CD4-positive, alpha-beta memory T cell (primary cell): ENCODE measurements around the gene VSTM2A. TPM values are rescaled to one million over a fixed set of nuclear protein-coding genes. Genes with fewer than 3 reads are reported as not detected.

Experiments
- CTCF ChIA-PET: fragments of 350-600 bp; sonication (Branson Sonifier 250); formaldehyde crosslinking; loops from one replicate; lab custom pipeline; 2021; ENCODE audit warnings: inconsistent platforms; ENCODE audit not compliant: partially characterized antibody; lab: Charles Lee
- POLR2A ChIA-PET: fragments of 350-600 bp; sonication (Branson Sonifier 250); formaldehyde crosslinking; loops from one replicate; lab custom pipeline; 2021; ENCODE audit not compliant: partially characterized antibody; lab: Charles Lee
- DNase-seq, 5 donors: peaks; one replicate each; pipeline versions ENCODE4 v3.0.0 to v3.0.0-alpha.2; 2020 to 2022; ENCODE audit warnings: mixed read lengths in 1 of 5
- H3K27ac ChIP-seq: one replicate; pipeline ENCODE4 v1.7.0; 2013; ENCODE audit warnings: low read depth, low read length
- H3K27me3 ChIP-seq: 2 replicates; pipeline ENCODE4 v1.7.0; 2013; ENCODE audit warnings: mild to moderate bottlenecking, low read length, moderate library complexity; ENCODE audit not compliant: insufficient read depth
- H3K36me3 ChIP-seq: 2 replicates; pipeline ENCODE4 v1.7.0; 2013; ENCODE audit warnings: mild to moderate bottlenecking, low read length, moderate library complexity; ENCODE audit not compliant: insufficient read depth
- H3K4me1 ChIP-seq: 2 replicates; pipeline ENCODE4 v1.7.0; 2013; ENCODE audit warnings: mild to moderate bottlenecking, low read length, moderate library complexity; ENCODE audit not compliant: insufficient read depth
- H3K4me3 ChIP-seq, 2 donors: one replicate each; pipeline ENCODE4 v1.7.0; 2013; ENCODE audit warnings: low read length in 2 of 2, mild to moderate bottlenecking in 1 of 2
- H3K9me3 ChIP-seq, 2 donors: one replicate each; pipeline ENCODE4 v1.7.0; 2013; ENCODE audit warnings: low read length in 2 of 2, control low read depth in 1 of 2; ENCODE audit not compliant: control insufficient read depth in 1 of 2
- H3K27ac Mint-ChIP-seq, 7 donors: one replicate each; pipeline ENCODE4 v1.8.0; 2020 to 2021; ENCODE audit warnings: mixed read lengths in 7 of 7, mild to moderate bottlenecking in 6 of 7, inconsistent platforms in 3 of 7, moderate library complexity in 3 of 7
- H3K27me3 Mint-ChIP-seq, 2 donors: one replicate each; pipeline ENCODE4 v1.8.0; 2020 to 2021; ENCODE audit warnings: mixed read lengths in 2 of 2
- H3K36me3 Mint-ChIP-seq, 2 donors: one replicate each; pipeline ENCODE4 v1.8.0; 2020 to 2021; ENCODE audit warnings: mixed read lengths in 2 of 2, inconsistent platforms in 1 of 2, mild to moderate bottlenecking in 1 of 2
- H3K4me1 Mint-ChIP-seq, 4 donors: one replicate each; pipeline ENCODE4 v1.8.0; 2020 to 2021; ENCODE audit warnings: mixed read lengths in 4 of 4, mild to moderate bottlenecking in 1 of 4
- H3K4me3 Mint-ChIP-seq, 8 donors: one replicate each; pipeline ENCODE4 v1.8.0; 2020 to 2021; ENCODE audit warnings: mixed read lengths in 8 of 8, mild to moderate bottlenecking in 7 of 8, moderate library complexity in 6 of 8, inconsistent platforms in 3 of 8
- H3K9me3 Mint-ChIP-seq, 8 donors: one replicate each; pipeline ENCODE4 v1.8.0; 2020 to 2021; ENCODE audit warnings: mixed read lengths in 8 of 8, mild to moderate bottlenecking in 5 of 8, inconsistent platforms in 3 of 8, moderate library complexity in 1 of 8
- intact Hi-C: fragments of 100-400 bp; cut with micrococcal nuclease; formaldehyde crosslinking; loops from one replicate; pipeline ENCODE4 v1.15.1; 2023
- polyA plus RNA-seq, 2 donors: library from polyadenylated mRNA; unstranded; fragments of 300-500 nt; fragmentation: Illumina TruSeq; gene quantifications; one replicate each; pipeline ENCODE4 v1.2.3, GENCODE V29; 2021
- total RNA-seq, 2 experiments: library from RNA; stranded (reverse); gene quantifications; one replicate each; pipeline ENCODE4 v1.2.3, GENCODE V29; 2021

VSTM2A gene
- total and polyA plus RNA-seq, 4 experiments from 2014 or later, result not detected

- Mint-ChIP-seq H3K36me3 (no peaks in the 10 kb centered on the region), H3K9me3 (peaks cover 0 to 8% (median 3%) of the 10 kb centered on the region in 8 donors), H3K27ac (no peak overlapping the region), H3K4me1 (no peaks in the 10 kb centered on the region), H3K4me3 (no peak overlapping the region), H3K27me3 (no peaks in the 10 kb centered on the region)
- H3K4me3 ChIP-seq, result no peak overlapping the region
- CTCF ChIA-PET, result no interaction called here
- H3K4me1 ChIP-seq, result no peaks in the 10 kb centered on the region
- intact Hi-C loops, result no loop called here
- H3K27ac ChIP-seq, result no peak overlapping the region
- DNase-seq, result no peak
- no peaks in the 10 kb centered on the region for H3K36me3 ChIP-seq
- POLR2A ChIA-PET, result no interaction called here
- no peaks in the 10 kb centered on the region for H3K9me3 ChIP-seq
- no peaks in the 10 kb centered on the region for H3K27me3 ChIP-seq
Measured at GRCh38 chr7:54560723-54561122, 18.5 kb downstream of the VSTM2A start.

- H3K9me3 ChIP-seq, result no peaks in the 10 kb centered on the region
- H3K4me1 Mint-ChIP-seq, result no peaks in the 10 kb centered on the region
- intact Hi-C loops, result no loop called here
- H3K27ac ChIP-seq, result no peak overlapping the region
- ChIA-PET POLR2A (no interaction called here), CTCF (no interaction called here)
- no peak for DNase-seq
- H3K9me3 Mint-ChIP-seq, result peaks cover 0 to 4% (median 1%) of the 10 kb centered on the region in 8 donors
- no peaks in the 10 kb centered on the region for H3K36me3 Mint-ChIP-seq
- H3K27me3 Mint-ChIP-seq, result no peaks in the 10 kb centered on the region
- no peaks in the 10 kb centered on the region for H3K27me3 ChIP-seq
- no peak overlapping the region for H3K4me3 Mint-ChIP-seq
- no peak overlapping the region for H3K27ac Mint-ChIP-seq
- H3K4me1 ChIP-seq, result no peaks in the 10 kb centered on the region
- no peak overlapping the region for H3K4me3 ChIP-seq
- H3K36me3 ChIP-seq, result no peaks in the 10 kb centered on the region
Measured at GRCh38 chr7:54563329-54563916, 21.2 kb downstream of the VSTM2A start.

GRCh38 chr7:54565432-54565831 is 23.3 kb downstream of the VSTM2A start:
- Histone ChIP-seq H3K36me3 (no peaks in the 10 kb centered on the region), H3K4me3 (no peak overlapping the region), H3K4me1 (no peaks in the 10 kb centered on the region), H3K27me3 (no peaks in the 10 kb centered on the region), H3K27ac (no peak overlapping the region), H3K9me3 (no peaks in the 10 kb centered on the region)
- Mint-ChIP-seq H3K27ac (no peak overlapping the region), H3K36me3 (no peaks in the 10 kb centered on the region), H3K4me3 (no peak overlapping the region), H3K27me3 (no peaks in the 10 kb centered on the region), H3K9me3 (peaks cover 0 to 13% (median 1%) of the 10 kb centered on the region in 8 donors), H3K4me1 (no peaks in the 10 kb centered on the region)
- intact Hi-C loops, result no loop called here
- POLR2A ChIA-PET, result no interaction called here
- CTCF ChIA-PET, result no interaction called here
- no peak for DNase-seq

- Mint-ChIP-seq H3K27me3 (no peaks in the 10 kb centered on the region), H3K27ac (no peak overlapping the region), H3K36me3 (no peaks in the 10 kb centered on the region), H3K9me3 (peaks cover 0 to 11% (median 0%) of the 10 kb centered on the region in 8 donors), H3K4me3 (no peak overlapping the region), H3K4me1 (no peaks in the 10 kb centered on the region)
- DNase-seq, result no peak
- no peaks in the 10 kb centered on the region for H3K4me1 ChIP-seq
- ChIA-PET CTCF (no interaction called here), POLR2A (no interaction called here)
- H3K36me3 ChIP-seq, result no peaks in the 10 kb centered on the region
- no peak overlapping the region for H3K4me3 ChIP-seq
- H3K27ac ChIP-seq, result no peak overlapping the region
- intact Hi-C loops, result no loop called here
- no peaks in the 10 kb centered on the region for H3K27me3 ChIP-seq
- H3K9me3 ChIP-seq, result no peaks in the 10 kb centered on the region
Measured at GRCh38 chr7:54581511-54581910, 39.3 kb downstream of the VSTM2A start.

- Mint-ChIP-seq H3K4me3 (no peak overlapping the region), H3K27ac (no peak overlapping the region), H3K27me3 (no peaks in the 10 kb centered on the region), H3K9me3 (peaks cover 0 to 6% (median 3%) of the 10 kb centered on the region in 8 donors), H3K4me1 (no peaks in the 10 kb centered on the region), H3K36me3 (no peaks in the 10 kb centered on the region)
- no peak for DNase-seq
- H3K4me3 ChIP-seq, result no peak overlapping the region
- H3K27me3 ChIP-seq, result no peaks in the 10 kb centered on the region
- no peaks in the 10 kb centered on the region for H3K36me3 ChIP-seq
- no peaks in the 10 kb centered on the region for H3K4me1 ChIP-seq
- no peaks in the 10 kb centered on the region for H3K9me3 ChIP-seq
- ChIA-PET CTCF (no interaction called here), POLR2A (no interaction called here)
- intact Hi-C loops, result no loop called here
- no peak overlapping the region for H3K27ac ChIP-seq
Measured at GRCh38 chr7:54591404-54592386, 49.5 kb downstream of the VSTM2A start.

- Histone ChIP-seq H3K36me3 (no peaks in the 10 kb centered on the region), H3K9me3 (no peaks in the 10 kb centered on the region), H3K4me3 (no peak overlapping the region), H3K27ac (no peak overlapping the region), H3K4me1 (no peaks in the 10 kb centered on the region), H3K27me3 (no peaks in the 10 kb centered on the region)
- H3K36me3 Mint-ChIP-seq, result no peaks in the 10 kb centered on the region
- no peak overlapping the region for H3K27ac Mint-ChIP-seq
- intact Hi-C loops, result no loop called here
- peaks cover 1 to 13% (median 4%) of the 10 kb centered on the region in 8 donors for H3K9me3 Mint-ChIP-seq
- H3K27me3 Mint-ChIP-seq, result no peaks in the 10 kb centered on the region
- ChIA-PET POLR2A (no interaction called here), CTCF (no interaction called here)
- DNase-seq, result no peak
- no peak overlapping the region for H3K4me3 Mint-ChIP-seq
- no peaks in the 10 kb centered on the region for H3K4me1 Mint-ChIP-seq
Measured at GRCh38 chr7:54596747-54597146, 54.6 kb downstream of the VSTM2A start.

GRCh38 chr7:54615537-54615936 is 73.4 kb downstream of the VSTM2A start:
- Mint-ChIP-seq H3K36me3 (no peaks in the 10 kb centered on the region), H3K9me3 (peaks cover 0 to 9% (median 3%) of the 10 kb centered on the region in 8 donors), H3K4me1 (no peaks in the 10 kb centered on the region), H3K27me3 (no peaks in the 10 kb centered on the region), H3K4me3 (no peak overlapping the region), H3K27ac (no peak overlapping the region)
- no peaks in the 10 kb centered on the region for H3K9me3 ChIP-seq
- no peak for DNase-seq
- no peaks in the 10 kb centered on the region for H3K36me3 ChIP-seq
- no peaks in the 10 kb centered on the region for H3K27me3 ChIP-seq
- ChIA-PET POLR2A (no interaction called here), CTCF (no interaction called here)
- intact Hi-C loops, result no loop called here
- no peaks in the 10 kb centered on the region for H3K4me1 ChIP-seq
- no peak overlapping the region for H3K4me3 ChIP-seq
- H3K27ac ChIP-seq, result no peak overlapping the region
